Hematopoietic multipotent progenitor cell treated with erythropoietin and hydrocortisone succinate and interleukin-3 and kit ligand, for 15 days (in vitro differentiated cells): ENCODE data around the gene SETD6.
"Not testable (repeated sequence)": the region's sequence is repeated elsewhere in the genome, so short reads cannot be mapped to it uniquely, and the experiment has no call there.

Experiments
- DNase-seq: peaks from one replicate; pipeline ENCODE4 v3.0.0-alpha.2; 2015; ENCODE audit warnings: low spot score

Gene SETD6, protein sequence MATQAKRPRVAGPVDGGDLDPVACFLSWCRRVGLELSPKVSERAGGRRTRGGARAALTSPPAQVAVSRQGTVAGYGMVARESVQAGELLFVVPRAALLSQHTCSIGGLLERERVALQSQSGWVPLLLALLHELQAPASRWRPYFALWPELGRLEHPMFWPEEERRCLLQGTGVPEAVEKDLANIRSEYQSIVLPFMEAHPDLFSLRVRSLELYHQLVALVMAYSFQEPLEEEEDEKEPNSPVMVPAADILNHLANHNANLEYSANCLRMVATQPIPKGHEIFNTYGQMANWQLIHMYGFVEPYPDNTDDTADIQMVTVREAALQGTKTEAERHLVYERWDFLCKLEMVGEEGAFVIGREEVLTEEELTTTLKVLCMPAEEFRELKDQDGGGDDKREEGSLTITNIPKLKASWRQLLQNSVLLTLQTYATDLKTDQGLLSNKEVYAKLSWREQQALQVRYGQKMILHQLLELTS

DNA sequence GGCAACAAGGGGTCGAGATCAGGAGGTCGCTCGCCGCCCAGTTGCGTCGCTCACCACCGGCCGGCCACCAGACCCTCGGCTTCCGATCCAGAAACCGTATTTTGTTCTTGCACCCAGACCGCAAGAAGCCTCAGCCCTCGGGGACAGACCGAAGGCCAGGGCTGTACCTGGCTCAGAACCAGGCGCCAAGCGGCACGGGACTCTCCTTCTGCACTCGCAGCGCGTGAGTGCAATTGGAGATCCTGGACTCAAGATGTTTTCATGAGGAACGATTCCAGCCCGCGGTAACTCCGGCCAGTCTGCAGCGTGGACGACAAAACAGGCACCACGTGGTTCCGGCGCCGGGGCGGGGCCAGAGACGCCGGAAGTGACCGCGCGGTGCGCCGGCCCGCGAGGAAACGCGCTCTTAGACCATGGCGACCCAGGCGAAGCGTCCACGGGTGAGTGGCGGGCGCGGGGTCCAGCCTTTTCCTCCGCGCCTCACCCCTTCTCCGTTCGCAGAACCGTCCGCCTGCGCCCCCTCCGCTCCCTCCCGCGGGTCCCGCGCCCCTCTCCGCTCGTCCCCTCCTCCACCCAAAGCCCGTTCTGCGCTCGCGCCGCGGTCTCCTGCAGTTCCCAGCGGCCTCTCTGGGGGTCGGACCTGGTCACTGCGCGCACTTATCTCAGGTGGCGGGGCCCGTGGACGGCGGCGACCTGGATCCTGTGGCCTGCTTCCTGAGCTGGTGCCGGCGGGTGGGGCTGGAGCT, at the start of gene SETD6:
SETD6 (plus strand) TSS at position 393 of the 746 bp plus-strand sequence; CDS start at position 414, 21 bp downstream.
- DNase-seq: peak; percentile 67

DNA sequence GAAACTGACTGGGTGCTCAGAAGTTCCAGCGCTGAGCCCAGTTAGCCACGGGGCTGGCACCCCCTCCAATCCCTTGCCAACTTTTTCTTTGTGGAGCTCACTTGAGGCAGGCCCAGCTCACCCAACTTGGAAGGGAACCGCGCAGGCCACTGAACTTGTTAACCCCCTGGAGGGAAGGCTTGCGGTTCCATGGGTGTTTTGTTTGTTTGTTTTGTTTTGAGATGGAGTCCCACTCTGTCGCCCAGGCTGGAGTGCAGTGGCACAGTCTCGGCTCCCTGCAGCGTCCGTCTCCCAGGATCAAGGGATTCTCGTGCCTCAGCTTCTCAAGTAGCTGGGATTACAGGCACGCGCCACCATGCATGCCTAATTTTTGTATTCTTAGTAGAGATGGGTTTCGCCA, 49.5 kb upstream of the SETD6 start:
- DNase-seq: no peak

DNA sequence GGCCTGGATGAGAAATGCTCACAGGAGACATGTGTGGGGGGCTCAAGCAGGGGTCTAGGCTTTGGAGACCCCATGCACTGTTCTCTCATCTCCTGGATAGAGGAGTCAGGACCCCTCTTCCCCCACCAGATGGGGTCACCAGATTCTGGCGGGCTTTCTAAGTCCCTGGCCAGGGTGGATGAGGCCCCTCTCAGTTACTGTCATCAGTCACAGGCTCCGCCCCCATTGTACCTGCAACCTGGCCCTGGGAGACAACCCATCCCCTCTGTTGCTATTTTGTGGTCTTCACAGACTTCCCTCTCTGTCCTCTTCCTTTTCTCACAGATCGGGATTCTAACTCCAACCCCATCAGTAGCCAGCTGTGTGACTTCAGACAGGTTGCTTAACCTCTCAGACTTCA, 48.9 kb upstream of the SETD6 start:
- no peak for DNase-seq

DNA sequence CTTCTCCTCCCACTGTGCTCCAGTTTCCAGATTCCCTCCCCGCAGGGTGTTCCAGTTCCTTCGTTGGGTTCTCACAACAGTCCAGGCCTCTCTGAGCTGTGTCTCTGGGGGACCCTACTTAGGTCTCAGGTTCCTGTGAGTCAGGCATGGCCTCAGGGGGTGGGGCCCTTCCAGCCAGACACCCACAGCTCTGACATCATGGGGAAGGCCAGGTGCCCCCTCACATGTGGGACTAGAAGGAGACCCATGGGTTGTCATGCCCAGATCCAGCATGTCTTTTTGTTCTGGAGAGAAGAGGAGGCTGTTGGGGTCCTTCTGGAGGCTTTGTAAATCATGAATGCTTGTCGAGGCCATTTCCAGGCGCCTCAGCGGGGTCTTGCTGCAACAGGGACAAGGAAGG, 47.4 kb upstream of the SETD6 start:
- DNase-seq: no peak

DNA sequence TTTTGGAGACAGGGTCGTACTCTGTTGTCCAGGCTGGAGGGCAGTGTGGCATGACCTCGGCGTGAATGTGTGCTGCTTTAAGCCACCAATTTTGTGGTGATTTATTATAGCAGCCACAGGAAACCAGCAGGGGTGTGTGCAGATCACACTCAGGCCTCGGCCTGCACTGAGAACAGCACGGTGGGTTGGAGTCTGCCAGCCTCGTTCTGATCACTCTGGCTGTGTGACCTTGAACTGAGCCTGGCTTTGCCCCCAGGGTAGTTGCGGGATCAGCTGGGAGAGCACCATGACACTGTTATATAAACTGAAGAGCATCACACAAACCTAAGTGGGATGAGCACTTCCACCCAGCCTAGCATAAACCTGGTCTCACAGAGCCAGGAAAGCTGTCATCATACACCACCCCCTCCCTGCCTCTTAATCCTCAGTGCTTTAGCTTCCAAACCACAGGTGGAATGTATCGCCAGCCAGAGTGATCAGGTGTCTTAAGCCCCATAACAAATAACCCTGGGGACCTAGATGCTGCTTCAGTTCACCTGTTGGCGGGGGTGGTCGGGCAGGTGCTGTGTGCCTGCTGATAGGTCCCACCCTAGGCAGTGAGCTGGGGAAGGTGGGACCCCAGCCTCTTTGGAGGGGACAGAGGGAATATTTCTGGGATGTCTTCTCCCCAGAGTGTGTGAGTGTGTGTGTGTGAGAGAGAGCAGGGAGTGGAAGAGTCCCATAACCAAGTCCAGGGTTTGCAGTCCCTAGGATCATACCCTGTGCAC, 43.9 kb upstream of the SETD6 start:
- DNase-seq: no peak

DNA sequence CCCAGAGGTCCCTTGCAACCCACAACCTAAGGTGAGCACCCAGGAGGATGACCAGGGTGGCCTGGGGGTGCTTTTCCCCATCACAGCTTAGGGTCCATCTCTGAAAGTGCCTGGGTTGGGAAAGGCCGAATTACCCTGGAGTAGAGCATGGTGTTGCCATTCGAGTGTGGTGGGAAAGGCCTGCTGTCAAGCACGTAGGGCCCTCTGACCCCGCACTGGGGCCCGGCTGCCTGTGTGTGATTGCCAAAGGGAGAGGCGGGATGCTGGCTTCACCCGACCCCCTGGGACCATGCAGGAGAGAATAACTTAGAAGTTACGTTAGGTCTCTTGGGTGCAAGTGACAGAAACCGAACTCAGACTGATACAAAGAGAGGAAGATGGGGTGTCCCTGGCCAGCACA, 43.1 kb upstream of the SETD6 start:
- no peak for DNase-seq

DNA sequence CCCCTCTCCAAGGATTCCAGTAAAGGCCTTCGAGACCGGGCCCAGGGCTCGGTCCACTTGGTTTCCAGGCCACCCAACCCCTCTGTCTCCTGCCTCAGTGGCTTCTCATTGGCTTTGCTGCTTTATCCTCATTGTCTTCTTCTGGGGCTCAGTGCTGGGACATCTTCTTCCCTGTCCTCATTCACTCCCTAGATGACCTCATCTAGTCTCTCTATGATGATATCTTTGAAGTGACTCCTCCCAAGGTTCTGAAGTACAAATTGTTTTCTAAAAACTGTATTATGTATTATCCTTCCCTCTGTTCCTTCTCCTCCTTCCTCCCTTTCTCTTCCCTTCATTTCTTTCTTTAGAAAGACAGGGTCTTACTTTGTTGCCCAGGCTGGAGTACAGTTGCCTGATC, 42.5 kb upstream of the SETD6 start:
- DNase-seq: no peak

DNA sequence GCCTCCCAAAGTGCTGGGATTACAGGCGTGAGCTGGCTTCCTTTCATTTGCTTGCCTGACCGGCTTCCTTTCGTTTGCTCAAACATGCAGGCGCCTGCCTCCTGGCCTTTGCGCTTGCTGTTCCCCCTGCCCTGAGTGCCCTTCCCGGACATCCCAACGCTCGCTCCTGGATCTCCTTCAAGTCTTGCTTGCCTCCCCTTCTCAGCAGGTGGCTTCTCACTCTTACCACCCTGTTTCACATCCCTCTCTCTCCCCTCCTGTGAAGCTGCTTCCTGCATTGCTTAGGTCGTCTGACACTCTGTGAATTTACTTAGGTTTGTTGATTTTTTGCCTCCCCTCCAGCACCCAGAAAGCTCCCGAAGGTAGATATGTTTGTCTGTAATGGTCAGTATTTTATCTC, 41.0 kb upstream of the SETD6 start:
- DNase-seq: no peak

DNA sequence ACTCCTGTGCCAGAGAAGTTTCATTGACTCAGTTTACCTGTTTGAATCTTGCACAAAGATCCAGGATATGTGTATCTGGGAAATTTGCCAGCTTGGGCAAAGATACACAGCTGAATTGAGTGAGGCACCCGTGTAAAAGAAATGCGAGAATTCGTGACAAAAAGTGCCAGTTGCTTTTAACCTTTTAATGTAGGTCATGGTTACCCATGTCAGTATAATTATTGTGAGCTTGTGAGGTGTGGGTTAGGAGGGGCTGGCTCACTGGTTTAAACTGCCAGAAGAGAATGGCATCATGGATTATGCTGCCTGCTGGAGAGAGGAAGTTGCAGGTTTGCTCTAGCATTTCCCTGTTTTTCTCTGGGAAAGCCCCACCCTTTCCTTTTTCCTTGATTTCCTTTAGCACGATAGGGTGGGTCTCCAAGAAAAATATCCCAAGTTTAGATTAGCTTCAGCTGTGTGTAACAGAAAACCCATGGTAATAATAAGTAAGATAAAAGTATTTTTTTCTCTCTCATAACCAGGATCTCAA, 40.2 kb upstream of the SETD6 start:
- DNase-seq: no peak

DNA sequence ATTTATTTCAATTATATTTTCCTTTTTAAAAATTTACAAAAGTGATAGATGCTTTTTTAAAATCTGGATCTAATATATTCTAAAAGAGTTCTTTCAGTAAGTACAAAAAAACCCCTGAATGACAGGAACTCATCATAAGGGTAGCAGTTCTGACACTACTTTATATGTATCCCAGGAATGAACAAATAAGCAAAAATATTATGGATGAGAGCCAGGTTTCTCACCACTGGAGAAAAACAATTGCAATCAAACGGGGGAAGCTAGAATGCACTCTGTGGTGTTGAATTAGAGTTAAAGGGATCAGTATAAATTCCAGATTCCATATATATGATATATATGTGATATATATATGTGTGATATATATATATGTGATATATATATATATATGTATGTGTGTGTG, 38.5 kb upstream of the SETD6 start:
- DNase-seq: no peak

DNA sequence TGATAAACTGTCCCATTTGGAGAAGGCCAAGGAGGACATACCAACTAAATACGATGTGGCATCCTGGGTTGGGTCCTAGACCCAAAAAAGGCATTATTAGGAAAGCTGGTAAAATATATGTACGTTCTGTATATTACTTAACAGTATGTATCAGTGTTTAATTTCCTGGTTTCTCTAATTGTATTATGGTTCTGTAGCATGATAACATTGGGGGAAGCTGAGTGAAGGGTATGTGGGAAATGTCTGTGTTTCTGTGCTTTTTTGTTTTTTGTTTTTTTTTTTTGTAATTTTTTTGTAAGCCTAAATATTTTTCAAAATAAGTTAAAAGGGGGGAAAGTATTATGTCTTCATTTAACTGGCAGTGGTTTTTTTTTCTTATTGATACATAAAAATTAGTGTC, 36.9 kb upstream of the SETD6 start:
- DNase-seq: no peak

DNA sequence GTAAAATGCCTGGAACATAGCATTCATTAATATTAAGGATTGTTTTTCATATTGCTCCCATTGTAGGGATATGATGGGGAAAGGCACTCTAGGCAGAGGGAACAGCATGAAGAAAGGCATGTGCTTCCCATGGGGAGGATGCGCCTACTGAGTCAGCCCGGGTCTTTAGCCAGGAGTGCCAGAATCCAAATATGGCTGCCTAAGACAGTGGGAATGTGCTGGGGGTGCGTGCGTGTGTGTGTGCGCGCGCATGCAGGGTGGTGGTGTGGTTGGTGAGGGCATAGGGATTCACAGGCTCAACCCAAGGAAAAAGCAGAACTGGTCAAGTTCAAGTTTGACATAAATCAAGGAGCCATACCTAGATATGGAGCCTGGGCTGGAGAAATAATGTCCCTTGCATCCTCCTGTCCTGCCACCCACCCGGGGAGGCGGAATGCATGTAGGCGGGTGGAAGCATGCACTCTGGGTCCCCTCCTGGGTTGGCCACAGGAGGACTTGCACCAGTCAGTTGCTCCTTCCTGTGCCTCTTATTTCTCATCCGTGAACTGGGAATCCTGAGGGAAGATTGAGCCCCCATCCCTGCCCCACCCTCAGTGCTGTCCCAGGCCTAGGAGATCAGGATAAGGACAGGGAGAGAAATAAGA, 34.0 kb upstream of the SETD6 start:
- DNase-seq: no peak

DNA sequence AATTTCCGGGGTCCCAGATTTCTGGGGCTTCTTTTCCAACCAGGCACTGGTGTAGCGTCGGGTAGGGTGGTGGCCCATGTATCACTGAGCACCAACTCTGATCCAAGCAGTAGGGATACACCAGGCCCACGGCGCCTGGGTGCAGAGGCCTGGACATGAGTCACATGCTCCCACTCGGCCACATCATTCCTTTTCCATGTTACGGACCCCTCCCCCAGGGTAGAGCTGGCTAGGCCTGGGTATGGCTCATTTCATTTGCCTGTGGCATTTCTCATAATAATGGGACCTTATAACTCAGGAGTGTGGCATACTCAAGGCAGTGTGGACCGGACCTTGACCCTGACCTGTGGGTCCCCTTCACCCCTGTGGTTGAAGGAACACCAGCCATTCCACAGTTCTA, 33.4 kb upstream of the SETD6 start:
- DNase-seq: no peak

DNA sequence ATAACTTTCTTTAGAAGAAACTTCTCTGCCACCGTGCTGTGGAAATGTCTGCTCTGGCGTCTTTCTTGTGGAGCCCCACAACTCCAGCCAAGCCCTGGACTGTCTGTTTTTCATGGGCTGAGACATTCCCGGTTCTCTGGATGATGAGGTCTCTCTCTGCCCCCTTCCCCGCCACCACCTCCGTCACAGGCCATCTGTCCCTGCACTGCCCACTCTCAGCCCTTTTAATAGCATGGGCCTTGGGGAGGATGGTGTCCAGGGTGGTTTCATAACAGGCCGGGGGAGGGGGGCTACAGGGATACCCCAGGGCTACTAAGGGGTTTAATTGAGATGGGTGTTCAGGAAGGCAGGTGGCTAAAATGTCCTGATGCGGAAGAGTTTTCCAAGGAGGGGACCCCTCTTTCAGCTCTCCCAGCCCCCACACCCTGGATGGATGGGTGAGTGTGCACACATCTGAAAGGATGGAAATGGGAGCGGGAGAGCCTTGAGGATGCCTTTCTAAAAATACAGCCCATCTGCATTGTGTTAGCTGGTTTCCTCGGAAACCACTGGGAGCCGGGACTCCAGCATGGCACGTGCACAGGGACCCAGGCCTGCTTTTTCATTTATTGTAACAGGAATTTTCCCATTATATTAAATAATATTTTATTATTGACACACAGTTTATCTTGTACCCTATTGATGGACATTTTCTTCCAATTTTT, 30.0 kb upstream of the SETD6 start:
- DNase-seq: no peak

DNA sequence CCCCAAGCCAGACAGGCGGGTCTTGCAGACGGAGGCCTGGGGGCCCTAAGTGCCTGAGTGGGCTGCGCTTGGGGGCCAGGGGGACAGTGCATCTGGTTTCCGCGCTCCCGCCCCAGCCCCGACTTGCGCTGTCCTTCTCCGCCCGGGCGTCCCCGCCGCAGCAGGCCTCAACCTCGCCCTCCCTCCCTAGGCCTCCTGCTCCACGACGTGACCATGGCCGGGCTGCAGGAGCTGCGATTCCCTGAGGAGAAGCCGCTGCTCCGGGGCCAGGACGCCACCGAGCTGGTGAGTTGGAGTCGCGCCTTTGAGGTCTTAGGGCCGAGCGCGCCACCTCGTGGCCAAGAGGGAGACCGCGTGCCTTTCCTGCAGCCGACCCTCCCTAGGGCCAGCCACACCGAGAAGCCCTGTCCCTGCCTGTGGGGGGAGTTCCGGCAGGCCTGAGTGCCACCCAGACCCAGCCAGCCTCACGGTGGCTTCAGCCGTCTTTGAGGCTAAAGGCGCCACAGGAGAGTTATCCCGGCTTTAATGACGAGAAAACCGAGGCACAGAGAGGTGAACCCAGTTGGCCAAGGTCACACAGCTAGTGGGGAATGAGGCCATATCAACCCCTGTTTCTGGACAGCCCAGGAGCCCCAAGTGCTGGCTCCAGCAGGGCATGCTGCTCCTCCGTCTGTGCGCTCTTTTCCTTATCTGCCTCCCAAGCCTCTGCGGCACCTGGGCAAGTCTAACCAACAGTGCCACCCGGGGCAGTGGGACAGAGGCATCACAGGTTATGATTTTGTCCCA, 27.6 kb upstream of the SETD6 start:
- DNase-seq: peak; percentile 76

DNA sequence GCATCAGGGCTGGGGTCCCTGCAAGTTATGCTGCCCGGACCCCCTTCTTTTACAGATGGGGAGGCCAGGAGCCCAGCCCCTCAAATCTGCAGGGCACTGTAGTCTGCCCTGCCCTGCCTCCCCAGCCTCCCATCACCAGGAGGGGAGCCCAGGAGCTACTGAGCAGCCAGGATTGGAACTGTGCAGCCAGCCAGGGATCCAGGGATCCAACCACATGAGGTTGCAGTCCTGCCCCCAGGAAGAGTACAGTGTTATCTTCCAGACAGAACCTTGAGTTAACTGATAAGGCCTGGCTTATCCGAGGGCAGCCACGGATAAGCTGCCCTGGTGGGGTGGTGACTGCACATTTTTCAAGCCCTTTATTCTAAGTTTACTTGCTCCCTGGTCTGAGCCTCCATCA, 26.8 kb upstream of the SETD6 start:
- DNase-seq: no peak

DNA sequence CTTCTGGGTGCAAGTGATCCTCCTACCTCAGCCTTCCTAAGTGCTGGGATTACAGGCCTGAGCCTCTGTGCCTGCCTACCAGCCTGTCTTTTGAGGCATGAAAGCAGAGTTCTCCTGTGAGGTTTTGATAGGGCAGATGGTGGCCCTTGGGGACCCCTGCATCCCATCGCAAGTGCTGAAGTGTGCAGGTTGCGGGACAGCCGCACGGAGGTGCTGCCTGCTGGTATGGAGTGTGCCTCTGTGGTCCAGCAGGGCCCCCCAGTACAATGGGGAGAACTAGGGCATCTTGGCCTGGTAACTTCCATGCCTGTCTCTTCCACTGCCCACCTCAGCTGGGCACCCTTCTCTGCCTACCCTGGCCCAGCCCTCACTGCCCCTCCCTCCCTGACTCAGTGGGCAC, 25.3 kb upstream of the SETD6 start:
- DNase-seq: no peak

DNA sequence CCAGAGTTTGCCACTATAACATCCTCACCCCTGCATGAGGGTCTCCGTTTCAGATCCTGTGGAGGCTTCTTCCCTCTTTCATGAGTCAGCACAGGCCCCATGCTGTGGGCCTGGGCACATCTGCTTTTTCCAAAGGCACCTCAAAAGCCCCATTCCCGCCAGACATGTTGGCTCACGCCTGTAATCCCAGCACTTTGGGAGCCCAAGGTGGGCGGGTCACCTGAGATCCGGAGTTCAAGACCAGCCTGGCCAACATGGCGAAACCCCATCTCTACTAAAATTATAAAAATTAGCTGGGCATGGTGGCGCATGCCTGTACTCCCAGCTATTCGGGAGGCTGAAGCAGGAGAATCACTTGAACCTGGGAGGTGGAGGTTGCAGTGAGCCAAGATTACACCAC, 24.8 kb upstream of the SETD6 start:
- not testable (repeated sequence) for DNase-seq

DNA sequence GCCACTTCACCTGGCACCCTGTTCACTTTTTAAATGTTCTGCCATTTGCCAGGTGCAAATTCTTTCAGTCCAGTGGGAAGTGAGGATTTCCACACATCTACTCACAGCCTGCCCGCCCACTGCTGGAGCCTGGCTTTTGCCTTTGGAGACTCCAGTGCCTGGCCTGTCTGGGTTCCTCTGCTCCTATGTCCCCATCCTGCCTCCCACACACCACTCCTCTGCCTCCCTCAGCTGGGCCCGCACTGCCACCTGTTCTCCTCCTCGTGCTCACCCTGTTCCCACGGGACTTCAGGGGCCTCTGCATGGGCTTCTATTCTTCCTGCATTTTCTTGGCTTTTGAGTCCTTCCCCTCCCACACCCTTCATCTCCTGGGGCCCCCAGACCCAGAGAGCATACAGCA, 23.3 kb upstream of the SETD6 start:
- no peak for DNase-seq

DNA sequence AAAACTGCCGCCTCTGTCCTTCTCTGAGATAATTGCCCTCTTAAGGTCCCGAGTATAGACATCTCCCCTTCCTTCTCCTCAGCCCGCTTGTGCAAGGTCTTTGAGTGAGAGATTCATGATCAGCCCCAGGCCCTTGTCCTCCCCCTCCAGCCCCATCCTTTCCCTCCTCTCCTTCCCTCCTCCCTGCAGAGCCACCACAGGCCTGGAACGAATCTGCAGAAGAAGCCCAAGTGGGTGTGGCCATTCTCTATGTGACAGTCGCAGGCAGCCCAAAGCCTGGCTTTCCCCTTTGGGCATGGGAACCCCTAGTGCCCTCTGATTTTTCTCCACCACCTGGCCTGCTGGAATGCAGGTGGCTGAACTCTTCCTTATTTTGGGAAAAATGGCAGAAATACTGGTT, 22.6 kb upstream of the SETD6 start:
- DNase-seq: no peak
